Activated T-cell treated with anti-CD3 and anti-CD28 coated beads, Interleukin-2, amount 50 U/mL, for 4 hours (primary cell): Measurements from ENCODE around the gene XPO5. TPM values are rescaled to one million over a fixed set of nuclear protein-coding genes. Genes with fewer than 3 reads are reported as not detected.

Experiments used
- ATAC-seq, 2 donors: fragments of 200-7000 bp; cut with Tn5 transposase; one replicate each; pipeline ENCODE4 v1.10.0; 2021
- DNase-seq: peaks from one replicate; pipeline ENCODE4 v3.0.0-alpha.2; 2020
- H3K27me3 Mint-ChIP-seq: one replicate; pipeline ENCODE4 v1.8.0; 2021; ENCODE audit warnings: low read depth, mixed read lengths
- H3K36me3 Mint-ChIP-seq: one replicate; pipeline ENCODE4 v1.8.0; 2022; ENCODE audit warnings: mixed read lengths; ENCODE audit not compliant: insufficient read depth
- H3K4me1 Mint-ChIP-seq: one replicate; pipeline ENCODE4 v1.8.0; 2021; ENCODE audit warnings: low read depth, mixed read lengths
- H3K4me3 Mint-ChIP-seq: one replicate; pipeline ENCODE4 v1.8.0; 2021; ENCODE audit warnings: mild to moderate bottlenecking, moderate library complexity, mixed read lengths
- H3K9me3 Mint-ChIP-seq: one replicate; pipeline ENCODE4 v1.8.0; 2021; ENCODE audit warnings: mixed read lengths
- total RNA-seq, 3 donors: library from RNA; stranded (reverse); gene quantifications; one replicate each; pipeline ENCODE4 v1.2.1, GENCODE V29; 2021

XPO5 gene
- total RNA-seq, 3 donors from 2014 or later: 116 to 140 (median 120) TPM

- Mint-ChIP-seq H3K4me3 (no peak overlapping the region), H3K9me3 (no peaks in the 10 kb centered on the region), H3K27me3 (no peaks in the 10 kb centered on the region), H3K36me3 (peaks cover 4% of the 10 kb centered on the region), H3K4me1 (peaks cover 33% of the 10 kb centered on the region)
- DNase-seq (no peak), ATAC-seq (no peak)
Observed at GRCh38 chr6:43491750-43492661, 83.8 kb downstream of the XPO5 start.

DNA sequence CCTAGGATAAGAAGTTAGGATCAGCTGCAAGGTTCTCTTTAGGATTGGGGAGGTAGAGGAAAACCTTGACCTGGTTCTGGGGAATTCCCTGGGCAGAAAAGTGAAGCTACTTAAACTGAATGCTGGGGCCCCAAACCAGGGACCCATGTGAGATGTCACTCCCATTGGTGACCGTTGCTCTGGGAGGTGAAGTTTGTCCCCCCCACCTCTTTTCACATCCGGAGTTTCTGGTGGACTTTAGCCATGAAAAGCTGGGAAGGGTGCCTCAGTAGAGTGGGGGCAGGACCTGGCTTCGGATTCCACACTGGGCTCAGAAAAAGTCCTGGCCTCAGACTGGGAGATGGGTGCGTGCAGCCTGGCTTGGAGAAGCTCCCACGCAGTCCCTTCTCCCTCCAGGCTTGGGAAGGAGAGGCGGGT, 85.3 kb downstream of the XPO5 start:
- Mint-ChIP-seq H3K36me3 (peaks cover 7% of the 10 kb centered on the region), H3K9me3 (no peaks in the 10 kb centered on the region), H3K27me3 (no peaks in the 10 kb centered on the region), H3K4me1 (peaks cover 30% of the 10 kb centered on the region), H3K4me3 (no peak overlapping the region)
- no peak for ATAC-seq
- no peak for DNase-seq

DNA sequence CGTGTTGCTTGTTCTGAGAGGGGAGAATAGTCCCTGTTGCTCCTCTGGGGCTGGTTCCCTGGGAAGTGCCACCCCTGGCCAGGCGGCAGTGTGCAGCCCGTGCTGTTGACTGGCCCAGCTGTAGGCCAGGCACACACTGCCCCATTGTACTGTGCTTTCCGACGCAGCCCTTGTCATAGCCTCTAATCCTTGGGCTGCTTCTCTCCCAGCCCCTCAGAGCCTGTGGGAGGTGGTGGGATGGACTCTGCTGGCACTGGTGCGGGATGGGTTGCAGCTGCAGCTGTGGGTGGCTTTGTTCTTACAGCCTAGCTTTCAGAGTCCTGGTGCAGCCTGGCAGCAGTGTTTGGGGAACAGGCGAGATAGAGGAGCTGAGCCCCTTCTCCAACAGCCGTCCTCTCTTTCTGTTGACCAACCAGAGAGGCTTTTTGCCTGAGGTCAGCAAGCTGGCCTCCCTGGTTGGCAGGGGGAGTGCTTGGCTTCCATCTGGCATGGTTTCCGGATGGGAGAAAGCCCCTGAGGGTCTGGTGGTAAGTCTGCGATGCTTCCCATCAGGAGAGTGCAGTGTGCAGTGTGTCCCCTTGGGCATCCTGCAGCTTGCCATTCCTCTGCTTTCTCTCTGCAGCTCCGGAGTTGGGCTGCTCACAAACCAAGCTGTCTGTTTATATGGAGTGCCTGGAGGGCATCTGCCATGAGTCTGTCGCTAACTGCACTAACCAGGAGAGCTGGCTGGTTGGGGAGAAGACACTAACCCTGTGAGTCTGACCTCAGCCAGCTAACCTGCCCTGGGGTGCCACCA, 86.4 kb downstream of the XPO5 start:
- Mint-ChIP-seq H3K4me3 (no peak overlapping the region), H3K36me3 (peaks cover 7% of the 10 kb centered on the region), H3K9me3 (no peaks in the 10 kb centered on the region), H3K4me1 (peaks cover 19% of the 10 kb centered on the region), H3K27me3 (no peaks in the 10 kb centered on the region)
- ATAC-seq (no peak), DNase-seq (no peak)

DNA sequence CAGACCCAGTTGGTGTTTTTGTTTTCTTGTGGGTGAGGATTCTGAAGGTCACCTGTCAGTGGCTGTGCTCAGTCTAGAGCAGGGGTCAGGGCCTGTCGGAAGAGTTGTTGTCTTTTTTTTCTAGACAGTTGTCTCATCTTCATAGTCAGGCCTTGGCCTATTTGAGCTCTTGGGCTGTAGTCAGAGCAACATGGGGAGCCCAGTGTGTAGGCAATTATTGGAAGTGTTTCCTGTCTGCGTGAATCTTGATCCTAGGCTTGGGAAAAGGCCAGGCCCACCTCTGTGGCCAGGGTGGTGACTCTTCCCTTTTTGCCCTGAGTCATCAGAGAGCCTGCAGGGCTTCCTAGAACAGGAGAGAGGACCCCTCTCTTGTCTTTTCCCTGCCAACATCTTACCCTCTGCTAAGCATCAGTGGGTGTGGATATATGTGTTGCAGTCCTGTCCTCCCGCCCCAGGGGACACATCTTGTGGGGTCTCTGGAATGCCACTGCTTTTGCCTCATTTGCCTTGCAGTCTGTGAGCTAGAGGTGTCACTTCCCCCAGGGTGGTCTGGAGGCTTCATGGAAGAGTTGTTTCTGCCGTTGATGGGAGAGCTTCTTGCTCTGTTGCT, 87.1 kb downstream of the XPO5 start:
- H3K9me3 Mint-ChIP-seq: no peaks in the 10 kb centered on the region
- no peaks in the 10 kb centered on the region for H3K27me3 Mint-ChIP-seq
- peaks cover 13% of the 10 kb centered on the region for H3K4me1 Mint-ChIP-seq
- DNase-seq (no peak), ATAC-seq (no peak)
- no peak overlapping the region for H3K4me3 Mint-ChIP-seq
- peaks cover 7% of the 10 kb centered on the region for H3K36me3 Mint-ChIP-seq

DNA sequence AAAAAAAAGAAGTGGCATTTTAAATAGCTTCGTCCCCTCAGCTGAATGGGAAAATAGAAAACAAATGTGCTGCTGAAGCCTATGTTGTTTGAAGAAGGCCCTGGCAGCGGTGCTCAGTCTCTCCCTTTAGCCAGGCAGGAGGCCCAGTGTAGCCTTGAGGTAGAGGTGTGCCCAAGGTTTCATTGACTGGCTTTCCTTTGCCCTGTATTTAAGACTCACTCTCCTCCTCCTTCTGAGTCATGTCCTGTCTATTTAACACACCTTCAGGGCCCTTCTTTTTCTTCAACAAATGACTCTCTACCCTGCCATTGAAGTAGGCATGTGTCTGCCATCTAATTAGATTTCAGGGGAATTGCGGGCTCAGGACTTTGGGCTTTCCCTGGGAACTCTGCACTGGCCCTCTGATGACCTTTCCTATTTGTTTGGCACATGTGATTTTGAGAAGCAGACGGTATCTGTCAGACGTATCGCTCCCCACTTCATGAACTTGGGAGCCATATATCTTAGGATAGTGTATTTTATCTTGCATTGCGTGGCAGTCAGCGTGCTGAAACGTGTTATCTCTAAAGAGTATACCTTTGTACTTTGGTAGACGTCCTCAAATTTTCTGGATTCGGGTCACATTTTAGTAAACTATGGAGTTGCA, 94.1 kb downstream of the XPO5 start:
- ATAC-seq: no peak
- H3K36me3 Mint-ChIP-seq: peaks cover 13% of the 10 kb centered on the region
- H3K4me1 Mint-ChIP-seq: peaks cover 45% of the 10 kb centered on the region
- DNase-seq: no peak
- H3K9me3 Mint-ChIP-seq: no peaks in the 10 kb centered on the region
- peak overlapping the region; percentile 17 for H3K4me3 Mint-ChIP-seq
- H3K27me3 Mint-ChIP-seq: no peaks in the 10 kb centered on the region

- DNase-seq: no peak
- H3K27me3 Mint-ChIP-seq: no peaks in the 10 kb centered on the region
- H3K36me3 Mint-ChIP-seq: peaks cover 11% of the 10 kb centered on the region
- H3K9me3 Mint-ChIP-seq: no peaks in the 10 kb centered on the region
- no peak for ATAC-seq
- H3K4me1 Mint-ChIP-seq: peaks cover 48% of the 10 kb centered on the region
- H3K4me3 Mint-ChIP-seq: no peak overlapping the region
Observed at GRCh38 chr6:43481075-43481474, 94.8 kb downstream of the XPO5 start.

GRCh38 chr6:43478008-43478372, 97.8 kb downstream of the XPO5 start:
- Mint-ChIP-seq H3K4me1 (peaks cover 45% of the 10 kb centered on the region), H3K9me3 (no peaks in the 10 kb centered on the region), H3K36me3 (peaks cover 11% of the 10 kb centered on the region), H3K27me3 (no peaks in the 10 kb centered on the region), H3K4me3 (peak overlapping the region; percentile 97)
- DNase-seq (no peak), ATAC-seq (no peak)

DNA sequence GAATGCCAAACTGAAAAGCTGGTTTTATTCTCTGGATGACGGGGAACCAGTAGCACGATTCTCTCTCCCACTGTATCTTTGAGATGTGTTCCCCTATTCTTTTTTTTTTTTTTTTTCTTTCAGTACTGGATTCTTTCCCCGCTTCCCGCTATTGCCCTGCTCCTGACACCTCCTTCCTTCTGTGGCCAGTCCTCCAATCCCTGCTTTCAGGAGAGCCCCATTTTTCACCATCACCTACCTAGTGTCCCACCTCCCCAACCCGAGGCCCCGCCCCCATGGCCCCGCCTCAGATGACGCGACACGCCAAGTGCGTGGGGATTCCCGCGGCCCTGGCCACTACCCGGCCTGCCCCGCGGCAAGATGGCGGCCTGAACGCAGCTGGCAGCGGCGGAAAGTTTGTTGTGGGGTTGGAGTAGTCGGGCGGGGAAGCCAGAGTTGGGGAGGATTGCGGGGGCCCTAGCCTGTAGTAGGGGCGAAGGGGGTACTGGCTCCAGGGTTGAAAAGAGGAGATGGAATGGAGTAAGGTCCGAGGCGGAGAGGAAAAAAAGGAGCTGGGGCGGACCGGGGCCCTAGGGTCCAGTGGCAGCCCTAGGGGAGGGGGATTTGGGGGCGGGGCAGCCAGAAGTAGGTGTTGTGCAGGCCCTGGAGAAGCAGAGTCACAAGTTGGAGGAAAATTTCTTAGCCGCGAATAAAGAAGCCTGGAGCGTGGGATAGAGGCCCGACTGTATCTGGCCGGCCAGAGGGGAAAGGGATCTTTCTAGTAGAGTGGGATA, 98.4 kb downstream of the XPO5 start, which contains the start of gene TJAP1:
TSS of gene TJAP1 (plus strand) at position 336 of the 773 bp plus-strand sequence. CDS start 21,432 bp downstream, outside the sequence.
- ATAC-seq: peak; percentile 100
- Mint-ChIP-seq H3K4me3 (peak within 1 kb of the TSS; percentile 97), H3K9me3 (no peaks in the 10 kb centered on the region), H3K4me1 (peaks cover 44% of the 10 kb centered on the region), H3K27me3 (no peaks in the 10 kb centered on the region), H3K36me3 (peaks cover 9% of the 10 kb centered on the region)
- DNase-seq: peak; percentile 98

- DNase-seq (no peak), ATAC-seq (no peak)
- Mint-ChIP-seq H3K4me3 (peak overlapping the region; percentile 97), H3K27me3 (no peaks in the 10 kb centered on the region), H3K36me3 (peaks cover 4% of the 10 kb centered on the region), H3K9me3 (no peaks in the 10 kb centered on the region), H3K4me1 (peaks cover 37% of the 10 kb centered on the region)
Observed at GRCh38 chr6:43476746-43477145, 99.1 kb downstream of the XPO5 start.

DNA sequence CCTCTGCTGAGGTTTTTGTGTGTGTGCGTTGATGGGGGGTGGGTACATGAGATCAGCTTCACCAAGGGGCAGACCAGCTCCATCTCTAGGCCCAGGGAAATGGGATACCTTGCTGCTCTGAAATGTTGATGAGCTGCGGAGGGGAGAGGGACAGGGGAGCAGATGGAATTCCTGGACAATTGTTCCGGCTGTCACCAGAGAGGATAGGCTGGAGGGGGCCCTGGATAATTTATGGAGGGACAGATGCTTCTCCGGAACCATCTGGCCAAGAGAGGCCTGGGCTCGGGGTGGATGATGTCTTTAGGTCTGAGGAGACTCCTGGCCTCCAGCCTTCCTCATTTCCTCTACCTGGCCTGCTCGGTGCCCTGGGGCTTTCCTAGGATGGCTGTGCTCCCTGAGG, 100.3 kb downstream of the XPO5 start:
- Mint-ChIP-seq H3K4me3 (no peak overlapping the region), H3K9me3 (no peaks in the 10 kb centered on the region), H3K27me3 (no peaks in the 10 kb centered on the region), H3K36me3 (peaks cover 2% of the 10 kb centered on the region), H3K4me1 (peaks cover 34% of the 10 kb centered on the region)
- DNase-seq (no peak), ATAC-seq (no peak)

DNA sequence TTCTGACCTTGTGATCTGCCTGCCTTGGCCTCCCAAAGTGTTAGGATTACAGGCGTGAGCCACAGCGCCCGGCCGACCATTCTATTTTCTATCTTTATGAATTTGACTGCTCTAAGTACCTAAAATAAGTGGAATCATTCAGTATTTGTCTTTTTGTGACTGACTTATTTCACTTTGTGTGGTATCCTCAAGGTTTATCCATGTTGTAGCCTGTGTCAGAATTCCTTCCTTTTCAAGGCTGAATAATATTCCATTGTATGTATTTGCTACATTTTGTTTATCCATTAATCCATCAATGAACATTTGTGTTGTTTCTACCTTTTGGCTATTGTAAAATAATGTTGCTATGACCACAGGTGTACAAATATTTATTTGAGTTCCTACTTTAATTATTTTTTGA, 103.3 kb downstream of the XPO5 start:
- no peaks in the 10 kb centered on the region for H3K36me3 Mint-ChIP-seq
- H3K4me3 Mint-ChIP-seq: no peak overlapping the region
- H3K9me3 Mint-ChIP-seq: no peaks in the 10 kb centered on the region
- DNase-seq: no peak
- H3K4me1 Mint-ChIP-seq: peaks cover 10% of the 10 kb centered on the region
- H3K27me3 Mint-ChIP-seq: peaks cover 13% of the 10 kb centered on the region
- no peak for ATAC-seq
